WERI-Rb-1 (cell line): ENCODE data around the gene AKAP8L.
"Not testable (repeated sequence)": the region's sequence is repeated elsewhere in the genome, so short reads cannot be mapped to it uniquely, and the experiment has no call there.

Experiments
- DNase-seq: peaks from one replicate; pipeline ENCODE4 v3.0.0-alpha.2; 2020
- H3K27ac ChIP-seq: fragments of 250-450 bp; sonication (Bioruptor Pico); 2 replicates; pipeline ENCODE4 v1.5.1; 2020; ENCODE audit warnings: mild to moderate bottlenecking, moderate library complexity
- H3K27me3 ChIP-seq: fragments of 250-450 bp; sonication (Bioruptor Pico); 2 replicates; pipeline ENCODE4 v1.5.1; 2021; ENCODE audit warnings: mild to moderate bottlenecking, low read depth, moderate library complexity; ENCODE audit not compliant: insufficient read depth, severe bottlenecking
- H3K36me3 ChIP-seq: fragments of 250-450 bp; sonication (Bioruptor Pico); 2 replicates; pipeline ENCODE4 v1.5.1; 2020; ENCODE audit warnings: mild to moderate bottlenecking, moderate library complexity
- H3K4me3 ChIP-seq: 2 replicates; pipeline ENCODE4 v1.5.1; 2011; ENCODE audit warnings: low read depth, mild to moderate bottlenecking, control low read depth, low read length
- H3K9me3 ChIP-seq: fragments of 250-450 bp; sonication (Bioruptor Pico); 2 replicates; pipeline ENCODE4 v1.5.1; 2021; ENCODE audit warnings: mild to moderate bottlenecking, moderate library complexity; ENCODE audit not compliant: severe bottlenecking
- CTCF ChIP-seq: IDR thresholded peaks from 2 replicates; pipeline ENCODE4 v1.5.1; 2011; ENCODE audit warnings: low read depth, mild to moderate bottlenecking, control low read depth, inconsistent platforms, low read length

Gene AKAP8L

GRCh38 chr19:15399635-15400034, 19.2 kb downstream of the AKAP8L start:
- no peak for DNase-seq
- Histone ChIP-seq H3K27me3 (no peaks in the 10 kb centered on the region), H3K36me3 (peaks cover 87% of the 10 kb centered on the region), H3K27ac (no peak overlapping the region), H3K9me3 (no peaks in the 10 kb centered on the region), H3K4me3 (no peak overlapping the region)
- TF ChIP-seq CTCF, result no peak

- Histone ChIP-seq H3K9me3 (no peaks in the 10 kb centered on the region), H3K27me3 (no peaks in the 10 kb centered on the region), H3K27ac (no peak overlapping the region), H3K4me3 (no peak overlapping the region), H3K36me3 (peaks cover 85% of the 10 kb centered on the region)
- no peak for DNase-seq
- no peak for TF ChIP-seq CTCF
Observed at GRCh38 chr19:15399234-15399515, 19.6 kb downstream of the AKAP8L start.

- no peak for TF ChIP-seq CTCF
- no peaks in the 10 kb centered on the region for H3K27me3 ChIP-seq
- no peaks in the 10 kb centered on the region for H3K9me3 ChIP-seq
- peaks cover 82% of the 10 kb centered on the region for H3K36me3 ChIP-seq
- no peak for DNase-seq
- no peak overlapping the region for H3K27ac ChIP-seq
- H3K4me3 ChIP-seq, result no peak overlapping the region
Observed at GRCh38 chr19:15398501-15399233, 20.1 kb downstream of the AKAP8L start.

- H3K27ac ChIP-seq, result no peak overlapping the region
- TF ChIP-seq CTCF, result no peak
- H3K27me3 ChIP-seq, result no peaks in the 10 kb centered on the region
- no peaks in the 10 kb centered on the region for H3K9me3 ChIP-seq
- no peak for DNase-seq
- peaks cover 81% of the 10 kb centered on the region for H3K36me3 ChIP-seq
- H3K4me3 ChIP-seq, result no peak overlapping the region
Observed at GRCh38 chr19:15397782-15398181, 21.0 kb downstream of the AKAP8L start.

GRCh38 chr19:15397236-15397635, 21.6 kb downstream of the AKAP8L start:
- peaks cover 80% of the 10 kb centered on the region for H3K36me3 ChIP-seq
- no peak overlapping the region for H3K4me3 ChIP-seq
- DNase-seq, result no peak
- H3K9me3 ChIP-seq, result no peaks in the 10 kb centered on the region
- H3K27ac ChIP-seq, result no peak overlapping the region
- H3K27me3 ChIP-seq, result no peaks in the 10 kb centered on the region
- TF ChIP-seq CTCF, result no peak

- Histone ChIP-seq H3K27me3 (no peaks in the 10 kb centered on the region), H3K4me3 (no peak overlapping the region), H3K36me3 (peaks cover 80% of the 10 kb centered on the region), H3K9me3 (no peaks in the 10 kb centered on the region), H3K27ac (no peak overlapping the region)
- no peak for TF ChIP-seq CTCF
- no peak for DNase-seq
Observed at GRCh38 chr19:15396436-15396835, 22.4 kb downstream of the AKAP8L start.

- H3K4me3 ChIP-seq, H3K27ac ChIP-seq: not testable (repeated sequence)
- peaks cover 77% of the 10 kb centered on the region for H3K36me3 ChIP-seq
Observed at GRCh38 chr19:15395251-15395650, 23.5 kb downstream of the AKAP8L start.

More at GRCh38 chr19:15395251-15395650, 23.5 kb downstream of the AKAP8L start:
- H3K9me3 ChIP-seq, DNase-seq, H3K27me3 ChIP-seq: not testable (repeated sequence)
